ENCODE results near the gene PER1. TPM values are rescaled to one million over a fixed set of nuclear protein-coding genes. Genes with fewer than 3 reads are reported as not detected.

Gene PER1
- total and polyA plus RNA-seq, 2 of the 8 experiments (the other 6 are each of a cell fraction or from before 2014, with no cell fraction given) = 9.6 to 38.0 TPM

DNA sequence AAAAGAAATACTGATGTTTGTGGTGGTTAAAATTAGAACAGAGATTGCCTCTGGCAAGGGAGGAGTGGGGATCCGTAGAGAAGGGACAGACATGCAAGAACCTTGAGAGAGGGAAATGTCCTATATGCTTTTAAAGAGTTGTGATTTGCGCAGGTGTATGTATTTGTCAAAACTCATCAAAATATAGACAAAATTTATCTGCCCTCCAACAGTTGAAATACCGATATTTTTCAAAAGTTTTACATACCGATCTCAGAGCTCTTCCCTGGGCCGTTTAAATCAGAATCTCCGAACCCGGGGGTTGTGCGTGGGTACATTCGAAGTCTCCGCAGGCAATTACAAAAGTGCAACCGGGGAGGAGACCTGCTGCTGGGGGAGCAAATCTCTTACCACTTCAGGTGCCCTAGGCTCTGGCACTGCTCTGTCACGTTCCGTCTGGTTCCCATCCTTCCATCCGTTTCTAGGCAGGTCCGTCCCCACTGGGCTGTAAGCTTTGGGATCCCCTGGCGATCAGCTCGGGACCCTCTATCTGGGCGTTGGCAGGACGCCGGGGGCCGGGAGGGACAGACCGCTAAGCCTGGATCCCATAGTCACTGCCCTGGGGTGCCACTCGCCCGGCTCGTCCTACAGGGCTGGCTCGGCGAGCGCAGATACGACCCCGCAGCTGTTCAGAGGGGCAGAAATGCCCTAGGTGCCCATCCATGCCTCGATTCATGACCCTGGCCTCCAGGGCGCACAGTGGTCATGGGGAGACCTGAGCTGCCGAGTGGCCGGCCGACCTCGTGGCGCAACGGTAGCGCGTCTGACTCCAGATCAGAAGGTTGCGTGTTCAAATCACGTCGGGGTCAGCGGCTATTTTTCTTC lies 33.6 kb upstream of the PER1 start (continued):
- TF ChIP-seq TAF7 (optimal IDR thresholded peaks at IDR 0.05; ENCODE audit: borderline replicate concordance, low read depth, low read length) = peak; percentile 43
- peak; percentile 72 for TF ChIP-seq CEBPB (IDR thresholded peaks at IDR 0.05; ENCODE audit: low read depth, low read length)

Data from H1 (cell line).